ENCODE results near the gene MRPL40. TPM values are rescaled to one million over a fixed set of nuclear protein-coding genes. Genes with fewer than 3 reads are reported as not detected.

Gene MRPL40
- total and polyA plus RNA-seq, 2 of the 13 experiments (the other 11 are each of a cell fraction or from before 2014, with no cell fraction given): 42.7 to 79.7 TPM

DNA sequence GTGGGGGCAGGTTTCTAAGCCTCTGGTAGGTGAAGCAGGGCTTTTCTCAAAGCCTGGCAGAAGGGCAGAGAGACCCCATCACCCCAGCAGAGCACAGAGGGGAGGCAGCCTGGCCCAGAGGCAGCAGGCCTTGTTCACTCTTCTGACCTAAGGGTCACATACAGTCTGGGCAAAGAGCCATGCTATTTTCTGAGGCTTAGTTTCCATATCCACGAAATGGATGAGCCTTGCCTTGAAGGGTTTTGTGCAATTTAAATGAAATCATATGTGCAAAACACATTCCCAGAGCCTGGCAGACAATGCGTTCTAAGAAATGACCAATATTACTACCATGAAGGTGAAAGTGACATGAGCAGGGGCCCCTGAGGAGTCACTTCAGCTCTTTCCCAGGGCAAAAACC lies 45.3 kb upstream of the MRPL40 start:
- DNase-seq (ENCODE audit: low spot score): no peak
- no peaks in the 10 kb centered on the region for H4K20me1 ChIP-seq (ENCODE audit: insufficient read depth, low read length)

More for the DNA sequence above, 45.3 kb upstream of the MRPL40 start:
- ATAC-seq: no peak
- TF ChIP-seq ASH2L (IDR thresholded peaks at IDR 0.05; ENCODE audit: insufficient read length, low read depth, low read length) (no peak), ZNF430 (CRISPR knock-in tag; IDR thresholded peaks at IDR 0.05) (no peak), ZNF766 (CRISPR knock-in tag; IDR thresholded peaks at IDR 0.05; ENCODE audit: borderline replicate concordance) (no peak), GRHL1 (CRISPR knock-in tag; conservative IDR thresholded peaks at IDR 0.05) (no peak), GTF3A (CRISPR knock-in tag; conservative IDR thresholded peaks at IDR 0.05) (no peak), ZNF10 (CRISPR knock-in tag; IDR thresholded peaks at IDR 0.05; ENCODE audit: borderline replicate concordance, low read depth) (no peak)
- TF ChIP-seq, protein P1, sequence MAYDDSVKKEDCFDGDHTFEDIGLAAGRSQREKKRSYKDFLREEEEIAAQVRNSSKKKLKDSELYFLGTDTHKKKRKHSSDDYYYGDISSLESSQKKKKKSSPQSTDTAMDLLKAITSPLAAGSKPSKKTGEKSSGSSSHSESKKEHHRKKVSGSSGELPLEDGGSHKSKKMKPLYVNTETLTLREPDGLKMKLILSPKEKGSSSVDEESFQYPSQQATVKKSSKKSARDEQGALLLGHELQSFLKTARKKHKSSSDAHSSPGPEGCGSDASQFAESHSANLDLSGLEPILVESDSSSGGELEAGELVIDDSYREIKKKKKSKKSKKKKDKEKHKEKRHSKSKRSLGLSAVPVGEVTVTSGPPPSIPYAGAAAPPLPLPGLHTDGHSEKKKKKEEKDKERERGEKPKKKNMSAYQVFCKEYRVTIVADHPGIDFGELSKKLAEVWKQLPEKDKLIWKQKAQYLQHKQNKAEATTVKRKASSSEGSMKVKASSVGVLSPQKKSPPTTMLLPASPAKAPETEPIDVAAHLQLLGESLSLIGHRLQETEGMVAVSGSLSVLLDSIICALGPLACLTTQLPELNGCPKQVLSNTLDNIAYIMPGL (CRISPR knock-in tag; IDR thresholded peaks at IDR 0.05; ENCODE audit: borderline replicate concordance in 1 of 2, low read depth in 1 of 2): no peak
- in situ Hi-C loops (cut with HindIII; ENCODE audit: extremely low pct_ligation_motif_present, low pct_unique_long_range_greater_than_20kb): no loop called here
- FAIRE-seq: no peak
- H3K79me2 ChIP-seq (ENCODE audit: insufficient read depth, low read length): no peaks in the 10 kb centered on the region
- no peak overlapping the region for H3K27ac ChIP-seq (ENCODE audit: extremely low read length, insufficient read depth, low read length)
- H3K9me3 ChIP-seq (ENCODE audit: low read length): no peaks in the 10 kb centered on the region
- no peak overlapping the region for H3K4me2 ChIP-seq (ENCODE audit: low read depth, low read length)
- 96% methylated on average over 2 of the region's 2 CpGs for WGBS (ENCODE audit: low lambda C conversion rate)
- H2AFZ ChIP-seq (ENCODE audit: low read length): no peak overlapping the region
- H3K27me3 ChIP-seq (ENCODE audit: control insufficient read depth in 1 of 2, insufficient read depth in 2 of 2, low read length in 2 of 2): no peaks in the 10 kb centered on the region
- no TSS peak for BruUV-seq (replicated peaks)
- ChIA-PET CTCF (ENCODE audit: low intra/inter-chr PET ratio, low total read pairs) (no interaction called here), POLR2A (no interaction called here)
- no peaks in the 10 kb centered on the region for H3K4me1 ChIP-seq (ENCODE audit: insufficient read depth, low read length)
- no peak overlapping the region for H3K4me3 ChIP-seq (replicated peaks in 1 of 3; ENCODE audit: insufficient read depth in 1 of 3, low read depth in 2 of 3, low read length in 3 of 3)
- no peak overlapping the region for H3K9ac ChIP-seq (ENCODE audit: insufficient read depth, low read depth, low read length)
- intact Hi-C loops (cut with micrococcal nuclease; ENCODE audit: unreplicated experiment): no loop called here
- peaks cover 41 to 94% of the 10 kb centered on the region in 2 experiments for H3K36me3 ChIP-seq (replicated peaks in 1 of 2; ENCODE audit: control insufficient read depth in 1 of 2, insufficient read depth in 2 of 2, low read length in 2 of 2)
